ENCODE measurements around the gene ASPDH. TPM values are rescaled to one million over a fixed set of nuclear protein-coding genes. Genes with fewer than 3 reads are reported as not detected.

ASPDH gene
- total and polyA plus RNA-seq, 7 experiments from 2014 or later: not detected

DNA sequence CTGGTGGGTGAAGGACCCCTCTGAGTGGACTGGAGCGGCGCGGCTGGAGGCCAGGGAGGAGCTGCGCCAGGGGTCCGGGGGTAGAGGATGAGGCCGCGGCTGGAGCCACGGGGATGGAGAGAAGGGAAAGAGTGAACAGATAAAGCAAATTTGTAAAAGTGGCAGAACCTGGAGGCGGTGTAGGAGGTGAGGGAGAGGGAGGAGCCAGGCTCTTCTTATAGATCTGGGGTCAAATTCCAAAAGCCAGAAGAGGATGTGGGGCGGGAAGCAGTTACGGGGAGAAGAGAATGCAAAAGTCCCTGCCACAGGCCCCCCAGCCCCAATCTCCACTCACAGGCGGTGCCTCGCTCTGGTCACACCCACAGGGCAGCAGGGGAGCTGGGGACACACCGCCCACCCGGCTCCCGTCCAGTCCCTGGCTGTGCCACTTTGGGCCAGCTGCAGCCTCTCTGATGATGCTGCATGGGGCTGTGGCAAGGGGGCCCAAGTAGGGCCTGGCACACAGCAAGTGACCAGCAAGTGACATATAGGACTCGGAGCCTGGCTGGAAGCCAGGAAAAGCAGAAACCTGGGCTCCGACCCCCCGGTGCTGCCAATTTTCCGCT is 43.4 kb upstream of the ASPDH start:
- peaks cover 0 to 1% (median 0%) of the 10 kb centered on the region in 11 donors for H3K9me3 Mint-ChIP-seq
- CTCF ChIA-PET: interaction anchor here (0.6 to 1.6 kb wide), 3 partner anchors 47 to 909 kb away, joined by 4 to 12 read pairs (median 4); no protein-coding TSS in a partner anchor
- H3K36me3 Mint-ChIP-seq: peaks cover 0 to 4% (median 0%) of the 10 kb centered on the region in 5 donors
- H3K4me1 ChIP-seq (ENCODE audit: control insufficient read depth in 2 of 2, insufficient read depth in 2 of 2, low read length in 2 of 2): no peaks in the 10 kb centered on the region
- ATAC-seq: no peak
- H3K4me3 Mint-ChIP-seq: peak overlapping the region in 4 of 10 donors; percentile 14 to 98 (median 84)
- intact Hi-C loops (cut with micrococcal nuclease): no loop called here
- peaks cover 0 to 4% of the 10 kb centered on the region in 2 donors for H3K27me3 ChIP-seq (ENCODE audit: control insufficient read depth in 2 of 2, insufficient read depth in 2 of 2, low read length in 2 of 2)
- POLR2A ChIA-PET: no interaction called here
- H3K27me3 Mint-ChIP-seq: peaks cover 43 to 64% (median 46%) of the 10 kb centered on the region in 5 donors
- H3K27ac Mint-ChIP-seq: no peak overlapping the region
- no peak overlapping the region for H3K27ac ChIP-seq (ENCODE audit: low read depth, low read length)
- peaks cover 5 to 15% (median 9%) of the 10 kb centered on the region in 7 donors for H3K4me1 Mint-ChIP-seq
- no peaks in the 10 kb centered on the region for H3K36me3 ChIP-seq (ENCODE audit: control insufficient read depth in 2 of 3, insufficient read depth in 3 of 3, low read length in 3 of 3)
- DNase-seq: no peak
- H3K4me3 ChIP-seq (ENCODE audit: low read length): no peak overlapping the region
- H3K9me3 ChIP-seq (ENCODE audit: control insufficient read depth in 2 of 3, low read length in 3 of 3): no peaks in the 10 kb centered on the region

DNA sequence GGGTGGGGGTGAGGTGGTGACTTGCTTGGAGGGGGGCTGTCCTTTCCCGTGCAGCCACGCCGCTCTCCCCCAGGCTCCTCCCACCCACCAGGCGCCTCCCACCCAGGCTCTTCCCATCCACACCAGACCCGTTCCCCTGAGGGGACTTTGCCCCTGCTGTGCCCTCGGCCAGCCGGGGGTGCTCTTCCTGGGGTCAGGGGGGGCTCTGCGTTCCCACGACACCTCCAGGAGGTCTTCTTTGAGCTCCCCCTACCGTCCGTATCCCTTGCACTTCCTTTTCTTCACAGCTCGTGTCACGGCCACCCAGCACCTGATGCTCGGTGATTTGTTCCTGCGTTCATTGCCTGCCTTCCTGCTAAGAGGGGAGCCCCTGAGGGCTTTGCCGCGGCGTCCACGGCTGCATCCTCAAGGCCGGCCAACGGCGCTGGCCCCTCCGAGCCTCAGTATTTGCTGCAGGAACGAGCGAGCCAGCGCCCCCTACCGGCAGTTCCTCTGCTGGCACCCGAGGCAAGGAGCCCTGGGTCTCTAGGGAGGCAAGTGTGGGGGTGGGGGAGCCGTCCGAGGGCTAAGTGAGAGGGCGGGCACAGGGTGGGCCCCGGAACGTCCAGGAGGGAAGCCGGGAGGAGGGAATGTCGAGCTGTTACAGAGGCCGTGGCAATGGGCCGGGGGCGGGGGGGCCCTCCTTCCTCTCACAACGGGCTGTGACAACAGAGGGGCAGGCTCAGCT is 42.7 kb upstream of the ASPDH start:
- H3K27ac Mint-ChIP-seq: peak overlapping the region in 1 of 9 donors; percentile 78

DNA sequence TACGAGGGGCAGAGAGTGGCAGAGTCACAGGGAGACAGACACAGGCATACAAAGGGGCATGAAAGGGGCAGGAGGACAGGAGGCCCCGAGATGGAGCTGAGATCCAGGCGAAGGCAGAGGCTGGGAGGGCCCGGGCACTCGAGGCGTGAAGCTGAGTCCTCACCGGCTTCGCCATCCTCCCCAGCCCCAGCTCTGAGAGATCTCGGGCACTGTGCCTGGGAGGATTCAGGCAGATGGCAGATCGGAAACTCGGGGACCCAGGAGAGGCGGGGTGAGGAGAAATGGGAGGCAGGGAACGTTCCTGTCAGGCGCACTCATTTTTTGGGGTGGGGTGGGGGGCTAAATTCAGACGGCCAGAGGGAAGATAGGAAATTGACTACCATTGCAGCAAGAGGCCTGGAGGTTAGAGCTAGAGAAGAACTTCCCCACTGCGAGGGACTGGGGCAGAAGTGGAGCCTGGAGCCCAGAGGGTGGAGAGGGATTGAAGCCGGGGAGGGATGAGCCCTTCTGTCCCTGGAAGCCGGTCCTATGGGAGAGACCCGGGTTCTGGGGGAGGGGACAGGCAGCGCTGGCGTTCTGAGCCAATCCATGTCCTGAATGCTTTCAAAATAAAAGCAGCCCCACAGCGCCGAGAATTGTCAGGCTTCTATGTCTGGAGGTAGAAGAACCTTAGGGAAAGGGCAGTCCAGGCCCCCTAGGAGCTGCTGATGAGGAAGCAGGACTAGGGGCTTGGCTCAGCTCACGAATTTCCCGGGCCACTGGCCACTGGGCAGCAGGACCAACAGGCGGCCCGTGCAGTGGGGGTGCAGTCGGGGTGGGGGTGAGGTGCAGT is 42.0 kb upstream of the ASPDH start:
- H3K36me3 ChIP-seq (ENCODE audit: control insufficient read depth in 2 of 3, insufficient read depth in 3 of 3, low read length in 3 of 3): no peaks in the 10 kb centered on the region
- Mint-ChIP-seq H3K27ac (peak overlapping the region in 1 of 9 donors; percentile 1), H3K4me3 (peak overlapping the region; percentile 21 to 98 (median 82)), H3K27me3 (peaks cover 49 to 65% (median 54%) of the 10 kb centered on the region in 5 donors), H3K4me1 (peaks cover 9 to 22% (median 11%) of the 10 kb centered on the region in 7 donors), H3K36me3 (peaks cover 0 to 4% (median 0%) of the 10 kb centered on the region in 5 donors), H3K9me3 (peaks cover 0 to 1% (median 0%) of the 10 kb centered on the region in 11 donors)
- peak overlapping the region; percentile 56 for H3K4me3 ChIP-seq (ENCODE audit: low read length)
- intact Hi-C loops (cut with micrococcal nuclease): loop anchor here (1.0 kb wide), 1 partner anchor 198 kb away; no protein-coding TSS in a partner anchor
- H3K4me1 ChIP-seq (ENCODE audit: control insufficient read depth in 2 of 2, insufficient read depth in 2 of 2, low read length in 2 of 2): no peaks in the 10 kb centered on the region
- CTCF ChIA-PET: interaction anchor here (0.5 to 1.6 kb wide), 5 partner anchors 18 to 317 kb away, joined by 3 to 12 read pairs (median 4); no protein-coding TSS in a partner anchor
- H3K9me3 ChIP-seq (ENCODE audit: control insufficient read depth in 2 of 3, low read length in 3 of 3): no peaks in the 10 kb centered on the region
- POLR2A ChIA-PET: no interaction called here
- DNase-seq (no peak), ATAC-seq (no peak)
- H3K27me3 ChIP-seq (ENCODE audit: control insufficient read depth in 2 of 2, insufficient read depth in 2 of 2, low read length in 2 of 2): peaks cover 0 to 4% of the 10 kb centered on the region in 2 donors
- H3K27ac ChIP-seq (ENCODE audit: low read depth, low read length): no peak overlapping the region

More for the DNA sequence above, 42.7 kb upstream of the ASPDH start:
- DNase-seq (peak; percentile 34 to 84 (median 69)), ATAC-seq (peak; percentile 77)
- H3K4me3 ChIP-seq (ENCODE audit: low read length): peak overlapping the region; percentile 56
- no peaks in the 10 kb centered on the region for H3K36me3 ChIP-seq (ENCODE audit: control insufficient read depth in 2 of 3, insufficient read depth in 3 of 3, low read length in 3 of 3)
- peaks cover 0 to 4% (median 0%) of the 10 kb centered on the region in 5 donors for H3K36me3 Mint-ChIP-seq
- H3K27me3 ChIP-seq (ENCODE audit: control insufficient read depth in 2 of 2, insufficient read depth in 2 of 2, low read length in 2 of 2): peaks cover 0 to 4% of the 10 kb centered on the region in 2 donors
- H3K4me1 ChIP-seq (ENCODE audit: control insufficient read depth in 2 of 2, insufficient read depth in 2 of 2, low read length in 2 of 2): no peaks in the 10 kb centered on the region
- H3K4me3 Mint-ChIP-seq: peak overlapping the region; percentile 80 to 98 (median 91)
- H3K27me3 Mint-ChIP-seq: peaks cover 48 to 69% (median 51%) of the 10 kb centered on the region in 5 donors
- H3K4me1 Mint-ChIP-seq: peaks cover 8 to 20% (median 10%) of the 10 kb centered on the region in 7 donors
- no peak overlapping the region for H3K27ac ChIP-seq (ENCODE audit: low read depth, low read length)
- CTCF ChIA-PET: interaction anchor here (0.5 to 1.6 kb wide), 5 partner anchors 19 to 318 kb away, joined by 3 to 12 read pairs (median 4); no protein-coding TSS in a partner anchor
- POLR2A ChIA-PET: no interaction called here
- intact Hi-C loops (cut with micrococcal nuclease): loop anchor here (1.0 kb wide), 1 partner anchor 199 kb away; no protein-coding TSS in a partner anchor
- peaks cover 0 to 1% (median 0%) of the 10 kb centered on the region in 11 donors for H3K9me3 Mint-ChIP-seq
- H3K9me3 ChIP-seq (ENCODE audit: control insufficient read depth in 2 of 3, low read length in 3 of 3): no peaks in the 10 kb centered on the region

DNA sequence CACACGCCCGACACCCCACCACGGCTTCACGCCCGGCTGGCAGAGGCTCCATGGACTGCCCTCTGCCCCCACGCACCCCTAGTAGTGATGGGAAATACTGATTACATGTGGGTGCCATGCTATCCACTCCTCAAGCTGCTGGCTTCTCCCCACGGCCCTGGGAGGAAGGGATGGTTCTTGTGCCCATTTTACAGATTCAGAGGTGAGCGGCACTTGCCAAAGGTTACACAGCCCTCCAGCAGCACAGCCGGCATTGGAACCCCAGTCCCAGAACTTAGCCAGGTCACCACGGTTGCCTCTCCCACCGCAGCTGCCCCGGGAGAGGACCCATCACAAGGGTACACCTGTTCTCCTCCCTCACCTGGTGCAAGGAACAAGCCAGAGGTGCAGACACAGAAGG is 41.3 kb upstream of the ASPDH start:
- no peak for DNase-seq

DNA sequence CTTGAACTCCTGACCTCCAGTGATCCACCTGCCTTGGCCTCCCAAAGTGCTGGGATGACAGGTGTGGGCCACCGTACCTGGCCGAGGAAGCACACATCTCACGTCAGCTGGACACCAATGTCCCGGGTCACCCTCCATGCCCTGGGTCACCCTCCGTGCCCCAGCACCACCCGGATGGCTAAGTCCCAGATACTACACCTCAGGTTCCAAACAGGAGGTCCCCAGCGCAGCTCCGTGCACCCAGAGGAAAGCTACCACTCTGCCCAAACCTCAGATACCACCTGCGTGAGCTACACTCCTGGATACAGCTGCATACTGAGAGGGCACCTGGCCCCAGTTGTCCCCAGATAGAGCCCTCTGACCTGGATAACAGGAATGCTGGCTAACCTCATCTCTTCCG is 40.5 kb upstream of the ASPDH start:
- CTCF ChIA-PET: no interaction called here
- H3K4me3 Mint-ChIP-seq: no peak overlapping the region
- H3K4me1 Mint-ChIP-seq: peaks cover 9 to 22% (median 12%) of the 10 kb centered on the region in 7 donors
- H3K27ac ChIP-seq (ENCODE audit: low read depth, low read length): no peak overlapping the region
- DNase-seq (no peak), ATAC-seq (no peak)
- H3K4me1 ChIP-seq (ENCODE audit: control insufficient read depth in 2 of 2, insufficient read depth in 2 of 2, low read length in 2 of 2): no peaks in the 10 kb centered on the region
- POLR2A ChIA-PET: no interaction called here
- no peak overlapping the region for H3K27ac Mint-ChIP-seq
- H3K4me3 ChIP-seq (ENCODE audit: low read length): no peak overlapping the region
- H3K36me3 ChIP-seq (ENCODE audit: control insufficient read depth in 2 of 3, insufficient read depth in 3 of 3, low read length in 3 of 3): no peaks in the 10 kb centered on the region
- H3K36me3 Mint-ChIP-seq: peaks cover 0 to 4% (median 0%) of the 10 kb centered on the region in 5 donors
- H3K27me3 Mint-ChIP-seq: peaks cover 57 to 75% (median 64%) of the 10 kb centered on the region in 5 donors
- no peaks in the 10 kb centered on the region for H3K9me3 ChIP-seq (ENCODE audit: control insufficient read depth in 2 of 3, low read length in 3 of 3)
- intact Hi-C loops (cut with micrococcal nuclease): no loop called here
- H3K27me3 ChIP-seq (ENCODE audit: control insufficient read depth in 2 of 2, insufficient read depth in 2 of 2, low read length in 2 of 2): peaks cover 0 to 4% of the 10 kb centered on the region in 2 donors
- peaks cover 0 to 1% (median 0%) of the 10 kb centered on the region in 11 donors for H3K9me3 Mint-ChIP-seq

More for the DNA sequence above, 41.3 kb upstream of the ASPDH start:
- no peak overlapping the region for H3K27ac ChIP-seq (ENCODE audit: low read depth, low read length)
- Mint-ChIP-seq H3K27ac (no peak overlapping the region), H3K27me3 (peaks cover 55 to 71% (median 60%) of the 10 kb centered on the region in 5 donors), H3K4me3 (peak overlapping the region in 6 of 10 donors; percentile 21 to 96 (median 70)), H3K4me1 (peaks cover 9 to 22% (median 12%) of the 10 kb centered on the region in 7 donors), H3K9me3 (peaks cover 0 to 1% (median 0%) of the 10 kb centered on the region in 11 donors), H3K36me3 (peaks cover 0 to 4% (median 0%) of the 10 kb centered on the region in 5 donors)
- ChIA-PET POLR2A (no interaction called here), CTCF (interaction anchor here (0.8 to 1.3 kb wide), 2 partner anchors 17 to 198 kb away, joined by 3 to 5 read pairs; no protein-coding TSS in a partner anchor)
- no peaks in the 10 kb centered on the region for H3K9me3 ChIP-seq (ENCODE audit: control insufficient read depth in 2 of 3, low read length in 3 of 3)
- peaks cover 0 to 4% of the 10 kb centered on the region in 2 donors for H3K27me3 ChIP-seq (ENCODE audit: control insufficient read depth in 2 of 2, insufficient read depth in 2 of 2, low read length in 2 of 2)
- no peaks in the 10 kb centered on the region for H3K36me3 ChIP-seq (ENCODE audit: control insufficient read depth in 2 of 3, insufficient read depth in 3 of 3, low read length in 3 of 3)
- H3K4me3 ChIP-seq (ENCODE audit: low read length): no peak overlapping the region
- no peak for ATAC-seq
- intact Hi-C loops (cut with micrococcal nuclease): no loop called here
- H3K4me1 ChIP-seq (ENCODE audit: control insufficient read depth in 2 of 2, insufficient read depth in 2 of 2, low read length in 2 of 2): no peaks in the 10 kb centered on the region

Data from naive thymus-derived CD4-positive, alpha-beta T cell (primary cell).